HL-60 (cell line): Measurements from ENCODE around the gene KRT71.

Experiments used
- DNase-seq, 2 experiments: peaks; one replicate each; pipeline ENCODE4 v3.0.0-alpha.2; 2010 to 2020; ENCODE audit warnings: low read depth in 1 of 2, low spot score in 1 of 2
- H3K27ac ChIP-seq: fragments of 250-450 bp; sonication (Bioruptor Pico); replicated peaks from 2 replicates; pipeline ENCODE4 v1.5.1; 2020; ENCODE audit warnings: mild to moderate bottlenecking, moderate library complexity
- H3K27me3 ChIP-seq: fragments of 250-450 bp; sonication (Bioruptor Pico); 2 replicates; pipeline ENCODE4 v1.5.1; 2021; ENCODE audit warnings: mild to moderate bottlenecking, moderate library complexity; ENCODE audit not compliant: insufficient read depth, poor library complexity, severe bottlenecking
- H3K4me3 ChIP-seq: replicated peaks from 2 replicates; pipeline ENCODE4 v1.5.1; 2011; ENCODE audit warnings: mild to moderate bottlenecking, control low read depth, low read length; ENCODE audit not compliant: insufficient read depth
- CTCF ChIP-seq: IDR thresholded peaks from one replicate; pipeline ENCODE4 v1.5.1; 2011; ENCODE audit warnings: low read length, control low read depth, inconsistent platforms; ENCODE audit not compliant: insufficient read depth
- GABPA ChIP-seq: IDR thresholded peaks from 2 replicates; pipeline ENCODE4 v1.6.1; 2012; ENCODE audit warnings: low read depth
- POLR2AphosphoS5 ChIP-seq: IDR thresholded peaks from 2 replicates; pipeline ENCODE4 v1.6.1; 2012; ENCODE audit warnings: low read depth
- REST ChIP-seq: IDR thresholded peaks from 2 replicates; pipeline ENCODE4 v1.6.1; 2012; ENCODE audit warnings: low read depth; ENCODE audit not compliant: insufficient replicate concordance
- SPI1 ChIP-seq: IDR thresholded peaks from 2 replicates; pipeline ENCODE4 v1.6.1; 2012; ENCODE audit warnings: low read depth, mild to moderate bottlenecking, borderline replicate concordance

Gene KRT71

GRCh38 chr12:52539083-52539820, 13.7 kb downstream of the KRT71 start:
- no peak overlapping the region for H3K4me3 ChIP-seq
- DNase-seq = no peak
- H3K27ac ChIP-seq = no peak overlapping the region
- no peaks in the 10 kb centered on the region for H3K27me3 ChIP-seq
- TF ChIP-seq POLR2AphosphoS5 (no peak), SPI1 (no peak), REST (no peak), CTCF (no peak), GABPA (no peak)

- DNase-seq = no peak
- Histone ChIP-seq H3K27me3 (no peaks in the 10 kb centered on the region), H3K4me3 (no peak overlapping the region), H3K27ac (no peak overlapping the region)
- TF ChIP-seq POLR2AphosphoS5 (no peak), SPI1 (no peak), GABPA (no peak), CTCF (no peak), REST (no peak)
Measured at GRCh38 chr12:52537101-52537500, 15.8 kb downstream of the KRT71 start.

- Histone ChIP-seq H3K27ac (no peak overlapping the region), H3K4me3 (no peak overlapping the region), H3K27me3 (no peaks in the 10 kb centered on the region)
- TF ChIP-seq CTCF = no peak
- no peak for TF ChIP-seq SPI1
- TF ChIP-seq GABPA = no peak
- TF ChIP-seq POLR2AphosphoS5 = no peak
- TF ChIP-seq REST = no peak
- no peak for DNase-seq
Measured at GRCh38 chr12:52535574-52535973, 17.4 kb downstream of the KRT71 start.
